Measurements from ENCODE around the gene DCAF11. TPM values are rescaled to one million over a fixed set of nuclear protein-coding genes. Genes with fewer than 3 reads are reported as not detected.

The DCAF11 gene
- total RNA-seq, 6 experiments from 2014 or later, result 28.1 to 36.3 (median 32.1) TPM

DNA sequence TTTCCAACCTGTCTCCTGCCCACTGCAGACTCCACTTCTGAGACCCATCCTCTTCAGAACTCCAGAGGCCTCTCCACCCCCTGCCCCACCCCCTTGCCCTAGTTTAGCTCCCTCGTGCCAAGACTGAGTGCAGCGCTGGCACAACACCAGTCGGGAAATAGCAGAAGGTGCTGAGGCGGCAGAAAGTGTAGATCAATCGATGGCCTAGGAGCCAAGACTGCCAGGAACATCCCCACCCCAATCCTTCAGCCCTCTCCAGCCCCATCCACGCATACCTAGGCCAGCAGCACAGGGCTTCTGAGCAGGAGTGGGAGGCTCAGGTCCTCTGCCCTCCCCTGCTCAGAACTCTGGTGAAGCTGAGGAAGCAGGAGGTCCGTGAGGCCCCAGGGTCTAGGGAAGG lies 42.1 kb upstream of the DCAF11 start:
- no peak for TF ChIP-seq CTCF (IDR thresholded peaks at IDR 0.05)
- H3K27ac Mint-ChIP-seq, result no peak overlapping the region
- no peaks in the 10 kb centered on the region for H3K4me1 Mint-ChIP-seq (ENCODE audit: low read depth)
- no peak for DNase-seq
- H3K9me3 Mint-ChIP-seq, result no peaks in the 10 kb centered on the region
- peaks cover 40% of the 10 kb centered on the region for H3K27me3 Mint-ChIP-seq (ENCODE audit: insufficient read depth)
- H3K36me3 Mint-ChIP-seq (ENCODE audit: low read depth), result no peaks in the 10 kb centered on the region
- H3K4me3 Mint-ChIP-seq, result no peak overlapping the region

- H3K9me3 Mint-ChIP-seq, result no peaks in the 10 kb centered on the region
- no peaks in the 10 kb centered on the region for H3K36me3 Mint-ChIP-seq (ENCODE audit: low read depth)
- H3K27ac Mint-ChIP-seq, result no peak overlapping the region
- no peak for DNase-seq
- peaks cover 37% of the 10 kb centered on the region for H3K27me3 Mint-ChIP-seq (ENCODE audit: insufficient read depth)
- TF ChIP-seq CTCF (IDR thresholded peaks at IDR 0.05), result no peak
- H3K4me3 Mint-ChIP-seq, result no peak overlapping the region
- no peaks in the 10 kb centered on the region for H3K4me1 Mint-ChIP-seq (ENCODE audit: low read depth)
These were observed 41.4 kb upstream of the DCAF11 start for GRCh38 chr14:24072881-24073877.

DNA sequence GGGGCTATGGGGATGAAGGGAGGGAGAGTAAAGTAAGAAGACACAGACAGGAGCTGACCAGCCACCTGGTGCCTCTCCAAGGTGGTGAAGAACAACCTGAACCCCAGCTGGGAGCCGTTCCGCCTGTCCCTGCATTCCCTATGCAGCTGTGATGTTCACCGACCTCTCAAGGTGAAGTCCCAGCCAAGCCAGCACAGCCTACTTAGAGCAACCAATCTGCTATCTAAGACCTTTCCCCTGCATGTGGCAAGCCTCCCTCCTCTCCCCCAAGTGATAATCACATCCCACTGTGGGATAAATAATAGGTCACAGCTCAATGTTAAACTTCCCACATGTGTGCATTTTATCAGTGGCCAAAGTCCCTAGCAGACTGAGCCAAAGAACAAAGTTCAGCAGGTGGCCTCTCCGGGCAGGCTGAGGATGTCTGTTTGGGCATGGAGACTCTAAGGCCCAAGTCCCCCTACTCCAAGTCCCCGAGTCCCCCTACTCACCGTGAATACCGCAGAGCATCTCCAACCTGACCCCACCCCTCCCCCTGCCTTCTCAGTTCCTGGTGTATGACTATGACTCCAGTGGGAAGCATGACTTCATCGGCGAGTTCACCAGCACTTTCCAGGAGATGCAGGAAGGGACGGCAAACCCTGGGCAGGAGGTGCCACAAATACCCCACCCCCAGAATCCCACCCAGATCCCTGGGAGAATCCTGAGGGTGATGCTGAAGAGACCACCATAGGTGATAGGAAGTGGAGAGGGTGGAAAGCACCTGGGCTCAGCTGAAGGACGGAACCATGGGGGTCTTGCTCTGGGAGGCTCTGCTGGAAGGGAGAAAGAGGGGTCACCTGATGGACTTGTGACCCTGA lies 39.7 kb upstream of the DCAF11 start:
- Mint-ChIP-seq H3K4me1 (ENCODE audit: low read depth) (no peaks in the 10 kb centered on the region), H3K4me3 (no peak overlapping the region)

DNA sequence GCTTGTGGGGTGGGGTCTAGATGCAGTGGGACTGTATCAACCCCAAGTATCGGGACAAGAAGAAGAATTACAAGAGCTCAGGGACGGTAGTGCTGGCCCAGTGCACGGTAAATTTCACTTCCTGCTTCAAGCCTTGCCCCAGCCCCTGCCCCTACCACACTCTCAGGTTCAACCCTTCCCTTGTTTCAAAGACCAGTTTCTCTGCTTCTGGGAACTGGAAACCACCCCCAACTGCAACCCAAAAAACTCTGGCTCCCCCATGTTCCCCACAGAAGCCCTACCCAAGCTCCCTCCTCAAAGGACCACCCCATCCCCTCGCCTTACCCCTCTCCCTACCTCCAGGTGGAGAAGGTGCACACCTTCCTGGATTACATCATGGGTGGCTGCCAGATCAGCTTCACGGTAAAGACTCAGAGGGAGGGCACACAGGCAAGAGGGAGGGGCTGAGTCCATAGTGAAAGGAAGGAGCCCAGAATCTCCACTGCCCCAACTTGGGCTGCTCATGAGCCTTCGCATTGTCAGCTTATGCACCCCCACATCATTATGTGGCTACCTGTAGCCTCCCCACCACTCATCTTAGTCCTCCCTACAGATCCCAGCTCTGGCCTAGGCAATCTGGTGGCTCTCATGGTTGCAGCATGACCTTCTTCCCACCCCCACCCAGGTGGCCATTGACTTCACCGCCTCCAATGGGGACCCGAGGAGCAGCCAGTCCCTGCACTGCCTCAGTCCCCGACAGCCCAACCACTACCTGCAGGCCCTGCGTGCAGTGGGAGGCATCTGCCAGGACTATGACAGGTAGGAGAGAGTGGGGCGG lies 38.9 kb upstream of the DCAF11 start:
- DNase-seq, result no peak
- TF ChIP-seq CTCF (IDR thresholded peaks at IDR 0.05), result no peak

More for the DNA sequence above, 39.7 kb upstream of the DCAF11 start:
- no peaks in the 10 kb centered on the region for H3K36me3 Mint-ChIP-seq (ENCODE audit: low read depth)
- no peaks in the 10 kb centered on the region for H3K9me3 Mint-ChIP-seq
- H3K27ac Mint-ChIP-seq, result no peak overlapping the region
- no peak for TF ChIP-seq CTCF (IDR thresholded peaks at IDR 0.05)
- no peak for DNase-seq
- H3K27me3 Mint-ChIP-seq (ENCODE audit: insufficient read depth), result peaks cover 33% of the 10 kb centered on the region

GRCh38 chr14:24076302-24076601 lies 38.3 kb upstream of the DCAF11 start:
- no peak for TF ChIP-seq CTCF (IDR thresholded peaks at IDR 0.05)
- H3K36me3 Mint-ChIP-seq (ENCODE audit: low read depth), result no peaks in the 10 kb centered on the region
- H3K9me3 Mint-ChIP-seq, result no peaks in the 10 kb centered on the region
- no peak overlapping the region for H3K27ac Mint-ChIP-seq
- H3K4me1 Mint-ChIP-seq (ENCODE audit: low read depth), result no peaks in the 10 kb centered on the region
- peaks cover 35% of the 10 kb centered on the region for H3K27me3 Mint-ChIP-seq (ENCODE audit: insufficient read depth)
- no peak overlapping the region for H3K4me3 Mint-ChIP-seq
- no peak for DNase-seq

More for the DNA sequence above, 38.9 kb upstream of the DCAF11 start:
- Mint-ChIP-seq H3K9me3 (no peaks in the 10 kb centered on the region), H3K36me3 (ENCODE audit: low read depth) (no peaks in the 10 kb centered on the region), H3K4me1 (ENCODE audit: low read depth) (no peaks in the 10 kb centered on the region), H3K4me3 (no peak overlapping the region), H3K27ac (no peak overlapping the region), H3K27me3 (ENCODE audit: insufficient read depth) (peaks cover 35% of the 10 kb centered on the region)

All from HFFc6 (cell line).